GM12865 (cell line): ENCODE measurements around the gene ITPKA.
"Not testable (repeated sequence)": the region's sequence is repeated elsewhere in the genome, so short reads cannot be mapped to it uniquely, and the experiment has no call there.

Source experiments
- DNase-seq: peaks from one replicate; pipeline ENCODE4 v3.0.0; 2010; ENCODE audit warnings: low read depth
- H3K4me3 ChIP-seq: 2 replicates; pipeline ENCODE4 v1.5.1; 2011; ENCODE audit warnings: mild to moderate bottlenecking, low read depth, low read length, control low read depth
- TF ChIP-seq, protein P1 (sequence below): IDR thresholded peaks from 2 replicates; pipeline ENCODE4 v1.5.1; 2011; ENCODE audit warnings: low read length, control low read depth, low read depth, inconsistent platforms; ENCODE audit not compliant: insufficient read depth; ENCODE audit errors: missing control alignments

ITPKA gene

DNA sequence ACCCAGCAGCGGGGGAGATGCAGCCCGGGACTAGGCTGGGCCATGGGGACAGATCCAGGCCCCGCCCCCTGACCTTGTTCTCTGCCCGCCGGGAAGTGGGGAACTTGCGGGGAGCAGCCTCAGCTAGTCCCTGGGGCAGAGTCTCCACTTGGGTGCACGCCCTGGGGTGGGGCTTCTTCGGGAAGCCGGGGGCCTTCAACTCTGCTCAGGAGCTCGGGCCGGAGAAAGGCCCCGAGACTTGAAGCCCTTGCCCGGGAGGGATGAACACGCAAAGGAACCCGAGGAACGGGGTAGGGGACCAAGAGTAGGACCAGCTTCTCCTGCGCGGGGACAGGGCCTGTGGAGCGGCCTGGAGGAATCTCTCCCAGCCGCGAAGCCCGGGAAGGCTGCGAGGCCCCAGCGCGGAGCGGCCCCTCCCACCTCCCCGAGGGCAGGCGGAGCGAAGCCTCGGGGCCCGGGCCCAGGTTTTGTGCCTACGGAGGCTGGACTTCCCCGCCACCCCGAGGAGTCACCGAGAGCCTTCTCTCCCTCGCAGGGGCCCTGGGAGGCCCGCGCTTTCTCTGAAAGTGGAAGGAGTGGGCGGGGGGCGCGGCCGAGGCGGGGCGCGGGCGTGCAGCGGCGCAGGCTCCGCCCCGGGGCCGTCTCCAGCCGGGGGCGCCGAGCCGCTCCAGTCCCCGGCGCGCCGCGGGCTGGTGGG is at the start of gene ITPKA:
Gene ITPKA (plus strand): TSS at position 670 of the 697 bp plus-strand sequence. CDS start 54 bp downstream, outside the sequence.
- TF ChIP-seq, protein P1, sequence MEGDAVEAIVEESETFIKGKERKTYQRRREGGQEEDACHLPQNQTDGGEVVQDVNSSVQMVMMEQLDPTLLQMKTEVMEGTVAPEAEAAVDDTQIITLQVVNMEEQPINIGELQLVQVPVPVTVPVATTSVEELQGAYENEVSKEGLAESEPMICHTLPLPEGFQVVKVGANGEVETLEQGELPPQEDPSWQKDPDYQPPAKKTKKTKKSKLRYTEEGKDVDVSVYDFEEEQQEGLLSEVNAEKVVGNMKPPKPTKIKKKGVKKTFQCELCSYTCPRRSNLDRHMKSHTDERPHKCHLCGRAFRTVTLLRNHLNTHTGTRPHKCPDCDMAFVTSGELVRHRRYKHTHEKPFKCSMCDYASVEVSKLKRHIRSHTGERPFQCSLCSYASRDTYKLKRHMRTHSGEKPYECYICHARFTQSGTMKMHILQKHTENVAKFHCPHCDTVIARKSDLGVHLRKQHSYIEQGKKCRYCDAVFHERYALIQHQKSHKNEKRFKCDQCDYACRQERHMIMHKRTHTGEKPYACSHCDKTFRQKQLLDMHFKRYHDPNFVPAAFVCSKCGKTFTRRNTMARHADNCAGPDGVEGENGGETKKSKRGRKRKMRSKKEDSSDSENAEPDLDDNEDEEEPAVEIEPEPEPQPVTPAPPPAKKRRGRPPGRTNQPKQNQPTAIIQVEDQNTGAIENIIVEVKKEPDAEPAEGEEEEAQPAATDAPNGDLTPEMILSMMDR = no peak
- peak within 1 kb of the TSS; percentile 71 for H3K4me3 ChIP-seq
- DNase-seq = peak; percentile 83

DNA sequence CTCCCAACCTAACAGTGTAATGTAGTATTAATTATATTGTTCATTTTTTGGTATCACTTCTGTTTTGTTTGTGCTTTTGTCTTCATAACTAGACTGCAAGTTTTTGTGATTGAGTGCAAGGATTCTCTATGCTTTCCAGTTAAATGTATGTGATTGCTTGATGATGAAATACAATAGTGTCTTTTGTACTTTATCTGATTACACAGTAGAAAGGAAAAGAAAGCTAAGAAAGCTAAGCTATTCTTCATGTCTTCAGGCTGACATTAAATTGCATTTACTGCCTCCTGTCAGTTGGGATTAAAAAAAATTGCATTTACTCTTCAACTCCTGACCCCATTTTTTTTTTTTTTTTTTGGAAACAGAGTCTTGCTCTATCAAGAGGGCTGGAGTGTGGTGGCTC is 48.3 kb upstream of the ITPKA start:
- DNase-seq = no peak
- no peak overlapping the region for H3K4me3 ChIP-seq
- TF ChIP-seq, protein P1 = no peak

DNA sequence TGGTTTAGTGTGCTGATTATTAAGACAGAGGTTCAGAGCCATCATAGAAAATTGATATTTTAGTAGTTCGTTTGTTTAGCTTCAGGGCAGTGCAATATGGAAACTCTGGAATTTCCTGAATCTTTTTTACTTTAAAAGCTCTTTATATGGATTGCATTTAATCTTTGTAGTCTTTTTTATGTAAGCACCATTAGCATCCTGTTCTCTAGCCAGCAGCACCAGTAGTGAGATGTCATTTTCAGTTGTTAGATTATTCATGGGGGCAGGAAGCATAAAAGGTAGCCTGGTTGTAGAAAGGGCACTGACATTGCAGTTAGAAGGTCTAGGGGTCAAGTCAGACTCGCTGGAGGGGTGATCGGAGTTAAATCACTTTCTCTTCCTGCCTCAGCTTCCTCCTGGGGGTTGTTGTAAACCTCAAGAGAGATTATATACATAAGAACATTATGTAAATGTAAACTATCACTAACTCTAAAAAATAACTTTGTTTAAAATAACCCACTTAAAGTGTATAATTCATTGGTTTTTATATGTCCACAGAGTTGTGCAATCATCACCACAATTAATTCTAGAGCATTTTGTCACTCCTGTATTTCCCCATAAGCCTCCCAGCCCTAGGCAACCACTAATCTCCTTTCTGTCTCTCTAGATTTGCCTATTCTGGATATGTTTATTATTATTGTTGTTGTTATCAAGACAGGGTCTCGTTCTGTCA is 31.4 kb upstream of the ITPKA start:
- TF ChIP-seq, protein P1 = no peak
- DNase-seq = no peak
- no peak overlapping the region for H3K4me3 ChIP-seq

GRCh38 chr15:41464889-41465580 is 28.6 kb upstream of the ITPKA start:
- TF ChIP-seq, protein P1 = no peak
- DNase-seq = no peak
- no peak overlapping the region for H3K4me3 ChIP-seq

DNA sequence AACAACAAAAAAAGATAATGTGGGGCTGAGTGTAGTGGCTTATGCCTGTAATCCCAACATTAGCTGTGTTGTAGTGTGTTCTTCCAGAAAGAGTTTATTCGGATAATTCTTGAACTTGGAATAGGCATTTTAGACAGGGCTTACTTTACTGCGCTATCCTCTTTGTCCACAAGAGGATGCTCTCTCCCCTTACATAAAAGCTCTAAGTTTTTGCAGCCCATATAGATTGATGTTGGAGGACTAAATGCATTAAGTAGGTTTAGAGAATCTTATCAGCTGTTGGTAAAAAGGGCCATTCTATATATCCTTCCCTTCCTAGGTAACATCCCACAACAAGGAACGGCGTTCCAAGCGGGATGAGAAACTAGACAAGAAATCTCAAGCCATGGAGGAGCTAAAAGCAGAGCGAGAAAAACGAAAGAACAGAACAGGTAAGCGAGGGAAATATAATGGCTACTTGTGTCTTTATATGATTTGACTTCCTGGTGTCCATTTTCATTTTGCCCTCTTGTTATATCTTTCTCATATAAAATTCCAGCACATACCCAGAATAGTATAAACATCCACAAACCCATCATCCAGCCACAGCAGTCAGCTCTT is 27.8 kb upstream of the ITPKA start:
- H3K4me3 ChIP-seq = no peak overlapping the region
- peak; percentile 72 for DNase-seq
- TF ChIP-seq, protein P1 = peak; percentile 98

DNA sequence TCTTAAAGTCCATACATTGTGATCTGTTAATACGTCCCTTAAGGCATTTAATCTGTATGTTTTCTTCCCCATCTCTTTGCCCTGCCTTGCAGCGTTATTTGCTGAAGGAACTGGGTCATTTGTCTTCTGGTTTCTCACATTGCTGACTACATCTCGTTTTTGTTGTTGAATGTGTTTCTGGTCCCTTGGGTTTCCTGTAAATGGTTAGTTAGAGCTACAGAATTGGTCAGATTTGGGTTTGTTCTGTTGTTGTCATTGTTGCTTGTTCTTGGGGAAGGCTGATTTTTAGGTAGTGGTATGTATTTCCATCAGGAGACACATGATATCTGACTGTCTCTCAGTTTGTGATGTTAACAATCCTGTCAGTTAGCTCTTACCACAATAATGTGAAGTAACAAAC is 27.0 kb upstream of the ITPKA start:
- TF ChIP-seq, protein P1 = no peak
- no peak for DNase-seq
- no peak overlapping the region for H3K4me3 ChIP-seq

- not testable (repeated sequence) for DNase-seq
Observed at GRCh38 chr15:41469644-41470043, 24.0 kb upstream of the ITPKA start.

More at GRCh38 chr15:41469644-41470043, 24.0 kb upstream of the ITPKA start:
- H3K4me3 ChIP-seq = not testable (repeated sequence)
